Measurements from ENCODE around the gene ATP6V0C.
A peak's percentile ranks its signal among the peaks of the same experiment; 100 is the strongest.

- no peak for TF ChIP-seq MYNN (CRISPR knock-in tag; IDR thresholded peaks at IDR 0.05; ENCODE audit: low read depth)
- no peak for TF ChIP-seq CTCF (CRISPR knock-in tag; IDR thresholded peaks at IDR 0.05)
- no peak for TF ChIP-seq TBL1XR1 (IDR thresholded peaks at IDR 0.05; ENCODE audit: borderline replicate concordance, low read length, partially characterized antibody)
- TF ChIP-seq ZBTB33 (CRISPR knock-in tag; IDR thresholded peaks at IDR 0.05): no peak
- no peak for TF ChIP-seq HNRNPK (IDR thresholded peaks at IDR 0.05; ENCODE audit: low read depth, low read length, poor library complexity, severe bottlenecking)
- TF ChIP-seq MAX (IDR thresholded peaks at IDR 0.05): no peak
- no peak for TF ChIP-seq NFATC3 (CRISPR knock-in tag; IDR thresholded peaks at IDR 0.05)
- TF ChIP-seq EP300 (IDR thresholded peaks at IDR 0.05; ENCODE audit: low read depth in 2 of 2, low read length in 2 of 2): no peak
- TF ChIP-seq EP300 (CRISPR knock-in tag; IDR thresholded peaks at IDR 0.05; ENCODE audit: borderline replicate concordance): no peak
- TF ChIP-seq EEA1 (CRISPR knock-in tag; IDR thresholded peaks at IDR 0.05; ENCODE audit: borderline replicate concordance): no peak
- TF ChIP-seq MYC (CRISPR knock-in tag; IDR thresholded peaks at IDR 0.05; ENCODE audit: borderline replicate concordance): peak; percentile 10; the same call in 1 of the 2 replicates
- no peak for TF ChIP-seq HNF4A (CRISPR knock-in tag; IDR thresholded peaks at IDR 0.05)
- TF ChIP-seq NR3C1 (CRISPR knock-in tag; IDR thresholded peaks at IDR 0.05): no peak
Observed at GRCh38 chr16:2473446-2473926, 40.3 kb upstream of the ATP6V0C start.
